Gastrocnemius medialis (tissue), 4 donors: ENCODE results near the gene OXCT2.

Experiments used
- POLR2A ChIP-seq, 2 donors: fragments of 450-650 bp; IDR thresholded peaks; one replicate each; pipeline ENCODE4 v1.6.1; 2017; ENCODE audit warnings: antibody characterized with exemption in 2 of 2, mild to moderate bottlenecking in 2 of 2, moderate library complexity in 2 of 2
- TF ChIP-seq, protein P1 (sequence below), 5 experiments: fragments of 450-650 bp in 3 of 5; fragments of 200-600 bp in 2 of 5; sonication (generic) in 2 of 5; IDR thresholded peaks in 4 of 5; conservative IDR thresholded peaks in 1 of 5; 1 replicate in 4 of 5; 2 replicates in 1 of 5; pipeline ENCODE4 v1.5.1; 2016 to 2019; ENCODE audit warnings: antibody characterized with exemption in 5 of 5, mild to moderate bottlenecking in 3 of 5, moderate library complexity in 3 of 5

DNA sequence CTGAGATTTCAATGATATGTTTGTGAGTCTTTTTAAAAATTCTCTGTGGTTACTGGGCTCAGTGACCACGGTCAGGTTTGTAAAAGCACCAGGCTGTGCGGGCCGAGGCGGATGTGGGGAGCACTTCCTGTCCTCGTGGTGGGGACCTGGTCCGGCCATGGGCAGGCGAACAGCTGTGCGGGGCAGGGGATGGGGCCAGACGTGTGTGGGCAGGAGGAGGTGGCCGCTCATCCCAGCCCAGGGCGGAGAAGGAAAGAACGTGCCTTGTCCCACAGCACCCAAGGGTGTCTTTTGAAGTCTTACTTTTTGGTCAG is 5.2 kb upstream of the OXCT2 start:
- TF ChIP-seq, protein P1, sequence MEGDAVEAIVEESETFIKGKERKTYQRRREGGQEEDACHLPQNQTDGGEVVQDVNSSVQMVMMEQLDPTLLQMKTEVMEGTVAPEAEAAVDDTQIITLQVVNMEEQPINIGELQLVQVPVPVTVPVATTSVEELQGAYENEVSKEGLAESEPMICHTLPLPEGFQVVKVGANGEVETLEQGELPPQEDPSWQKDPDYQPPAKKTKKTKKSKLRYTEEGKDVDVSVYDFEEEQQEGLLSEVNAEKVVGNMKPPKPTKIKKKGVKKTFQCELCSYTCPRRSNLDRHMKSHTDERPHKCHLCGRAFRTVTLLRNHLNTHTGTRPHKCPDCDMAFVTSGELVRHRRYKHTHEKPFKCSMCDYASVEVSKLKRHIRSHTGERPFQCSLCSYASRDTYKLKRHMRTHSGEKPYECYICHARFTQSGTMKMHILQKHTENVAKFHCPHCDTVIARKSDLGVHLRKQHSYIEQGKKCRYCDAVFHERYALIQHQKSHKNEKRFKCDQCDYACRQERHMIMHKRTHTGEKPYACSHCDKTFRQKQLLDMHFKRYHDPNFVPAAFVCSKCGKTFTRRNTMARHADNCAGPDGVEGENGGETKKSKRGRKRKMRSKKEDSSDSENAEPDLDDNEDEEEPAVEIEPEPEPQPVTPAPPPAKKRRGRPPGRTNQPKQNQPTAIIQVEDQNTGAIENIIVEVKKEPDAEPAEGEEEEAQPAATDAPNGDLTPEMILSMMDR (IDR thresholded peaks at IDR 0.05 in 4 of 5, conservative IDR thresholded peaks at IDR 0.05 in 1 of 5), result no peak
- TF ChIP-seq POLR2A (IDR thresholded peaks at IDR 0.05), result no peak
